Measurements from ENCODE around the gene CCDC192.

GRCh38 chr5:127830157-127830556 is 127.0 kb downstream of the CCDC192 start:
- TF ChIP-seq, protein P1, sequence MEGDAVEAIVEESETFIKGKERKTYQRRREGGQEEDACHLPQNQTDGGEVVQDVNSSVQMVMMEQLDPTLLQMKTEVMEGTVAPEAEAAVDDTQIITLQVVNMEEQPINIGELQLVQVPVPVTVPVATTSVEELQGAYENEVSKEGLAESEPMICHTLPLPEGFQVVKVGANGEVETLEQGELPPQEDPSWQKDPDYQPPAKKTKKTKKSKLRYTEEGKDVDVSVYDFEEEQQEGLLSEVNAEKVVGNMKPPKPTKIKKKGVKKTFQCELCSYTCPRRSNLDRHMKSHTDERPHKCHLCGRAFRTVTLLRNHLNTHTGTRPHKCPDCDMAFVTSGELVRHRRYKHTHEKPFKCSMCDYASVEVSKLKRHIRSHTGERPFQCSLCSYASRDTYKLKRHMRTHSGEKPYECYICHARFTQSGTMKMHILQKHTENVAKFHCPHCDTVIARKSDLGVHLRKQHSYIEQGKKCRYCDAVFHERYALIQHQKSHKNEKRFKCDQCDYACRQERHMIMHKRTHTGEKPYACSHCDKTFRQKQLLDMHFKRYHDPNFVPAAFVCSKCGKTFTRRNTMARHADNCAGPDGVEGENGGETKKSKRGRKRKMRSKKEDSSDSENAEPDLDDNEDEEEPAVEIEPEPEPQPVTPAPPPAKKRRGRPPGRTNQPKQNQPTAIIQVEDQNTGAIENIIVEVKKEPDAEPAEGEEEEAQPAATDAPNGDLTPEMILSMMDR (IDR thresholded peaks at IDR 0.05; ENCODE audit: low read depth, low read length) = no peak
- no peak for TF ChIP-seq EZH2phosphoT487 (IDR thresholded peaks at IDR 0.05; ENCODE audit: low read depth)
